HG03135 (cell line): ENCODE results near the gene WDR72.
"Not testable (repeated sequence)": the region's sequence is repeated elsewhere in the genome, so short reads cannot be mapped to it uniquely, and the experiment has no call there.

Source experiments
- ATAC-seq: cut with Tn5 transposase; IDR thresholded peaks from one replicate; pipeline ENCODE4 v1.9.1; 2021; ENCODE audit warnings: mild to moderate bottlenecking, moderate library complexity; ENCODE audit not compliant: unreplicated experiment

The WDR72 gene

GRCh38 chr15:53759411-53759931, at the start of gene WDR72:
Gene WDR72, minus strand, starts transcription at chr15:53759663. Its CDS starts 26,514 bp downstream, at chr15:53733149.
- no peak for ATAC-seq

GRCh38 chr15:53808058-53808706, 48.7 kb upstream of the WDR72 start:
- no peak for ATAC-seq

- ATAC-seq, result no peak
Observed at GRCh38 chr15:53807501-53807900, 48.0 kb upstream of the WDR72 start.

- no peak for ATAC-seq
Observed at GRCh38 chr15:53802672-53803071, 43.2 kb upstream of the WDR72 start.

- ATAC-seq, result no peak
Observed at GRCh38 chr15:53791581-53791980, 32.1 kb upstream of the WDR72 start.

- no peak for ATAC-seq
Observed at GRCh38 chr15:53789654-53790375, 30.4 kb upstream of the WDR72 start.

GRCh38 chr15:53786401-53786800, 26.9 kb upstream of the WDR72 start:
- ATAC-seq, result no peak

GRCh38 chr15:53785241-53785640, 25.8 kb upstream of the WDR72 start:
- ATAC-seq, result not testable (repeated sequence)

- no peak for ATAC-seq
Observed at GRCh38 chr15:53762916-53763315, 3.5 kb upstream of the WDR72 start.

GRCh38 chr15:53758412-53758811, 1.1 kb downstream of the WDR72 start:
- ATAC-seq, result no peak

GRCh38 chr15:53757906-53758305, 1.6 kb downstream of the WDR72 start:
- no peak for ATAC-seq

- ATAC-seq, result no peak
Observed at GRCh38 chr15:53753813-53754212, 5.7 kb downstream of the WDR72 start.

- no peak for ATAC-seq
Observed at GRCh38 chr15:53752406-53752805, 7.1 kb downstream of the WDR72 start.

- ATAC-seq, result no peak
Observed at GRCh38 chr15:53747501-53748068, 11.9 kb downstream of the WDR72 start.

- ATAC-seq, result no peak
Observed at GRCh38 chr15:53746101-53746500, 13.4 kb downstream of the WDR72 start.

GRCh38 chr15:53739651-53740050, 19.8 kb downstream of the WDR72 start:
- ATAC-seq, result no peak

GRCh38 chr15:53739187-53739586, 20.3 kb downstream of the WDR72 start:
- ATAC-seq, result no peak

- ATAC-seq, result no peak
Observed at GRCh38 chr15:53721334-53722087, 38.0 kb downstream of the WDR72 start.

- no peak for ATAC-seq
Observed at GRCh38 chr15:53716909-53717876, 42.3 kb downstream of the WDR72 start.

GRCh38 chr15:53713218-53713617, 46.2 kb downstream of the WDR72 start:
- no peak for ATAC-seq
